Measurements from ENCODE around the gene CYP3A7.
"Not testable (repeated sequence)": the region's sequence is repeated elsewhere in the genome, so short reads cannot be mapped to it uniquely, and the experiment has no call there.

The CYP3A7 gene

GRCh38 chr7:99713995-99714570 lies 20.9 kb downstream of the CYP3A7 start:
- Histone ChIP-seq H3K27ac (no peak overlapping the region), H3K4me3 (no peak overlapping the region)

GRCh38 chr7:99709838-99710578 lies 25.0 kb downstream of the CYP3A7 start:
- no peak overlapping the region for H3K27ac ChIP-seq
- H3K4me3 ChIP-seq, result no peak overlapping the region

GRCh38 chr7:99709260-99709659 lies 25.7 kb downstream of the CYP3A7 start:
- no peak overlapping the region for H3K27ac ChIP-seq
- no peak overlapping the region for H3K4me3 ChIP-seq

- H3K27ac ChIP-seq, result no peak overlapping the region
Observed at GRCh38 chr7:99707096-99707495, 27.9 kb downstream of the CYP3A7 start.

GRCh38 chr7:99699946-99700345 lies 35.0 kb downstream of the CYP3A7 start:
- H3K27ac ChIP-seq, result peak overlapping the region in 1 of 21 experiments; percentile 30
- H3K4me3 ChIP-seq, result no peak overlapping the region

More at GRCh38 chr7:99707096-99707495, 27.9 kb downstream of the CYP3A7 start:
- no peak overlapping the region for H3K4me3 ChIP-seq

- not testable (repeated sequence) for H3K4me3 ChIP-seq
- peak overlapping the region in 1 of 21 experiments; percentile 30 for H3K27ac ChIP-seq
Observed at GRCh38 chr7:99698867-99699730, 35.9 kb downstream of the CYP3A7 start.

GRCh38 chr7:99694912-99695304 lies 40.1 kb downstream of the CYP3A7 start:
- Histone ChIP-seq H3K4me3 (no peak overlapping the region), H3K27ac (no peak overlapping the region)

- Histone ChIP-seq H3K4me3 (no peak overlapping the region), H3K27ac (no peak overlapping the region)
Observed at GRCh38 chr7:99694201-99694911, 40.6 kb downstream of the CYP3A7 start.

- Histone ChIP-seq H3K4me3 (no peak overlapping the region), H3K27ac (peak overlapping the region in 1 of 21 experiments; percentile 15)
Observed at GRCh38 chr7:99693427-99694200, 41.4 kb downstream of the CYP3A7 start.

GRCh38 chr7:99693100-99693426 lies 41.9 kb downstream of the CYP3A7 start:
- H3K27ac ChIP-seq, result peak overlapping the region in 1 of 21 experiments; percentile 15
- H3K4me3 ChIP-seq, result no peak overlapping the region

- not testable (repeated sequence) for H3K27ac ChIP-seq, H3K4me3 ChIP-seq
Observed at GRCh38 chr7:99692563-99692962, 42.4 kb downstream of the CYP3A7 start.

- not testable (repeated sequence) for H3K27ac ChIP-seq, H3K4me3 ChIP-seq
Observed at GRCh38 chr7:99691658-99692057, 43.3 kb downstream of the CYP3A7 start.

GRCh38 chr7:99690918-99691317 lies 44.1 kb downstream of the CYP3A7 start:
- H3K27ac ChIP-seq, H3K4me3 ChIP-seq: not testable (repeated sequence)

GRCh38 chr7:99685871-99686608 lies 49.0 kb downstream of the CYP3A7 start:
- H3K27ac ChIP-seq, H3K4me3 ChIP-seq: not testable (repeated sequence)

GRCh38 chr7:99685129-99685758 lies 49.8 kb downstream of the CYP3A7 start:
- Histone ChIP-seq H3K27ac (no peak overlapping the region), H3K4me3 (no peak overlapping the region)

- Histone ChIP-seq H3K27ac (peak within 1 kb of the TSS in 7 of 21 experiments; percentile 6 to 59 (median 38)), H3K4me3 (peak within 1 kb of the TSS in 5 of 7 experiments; percentile 8 to 18 (median 14))
Observed at GRCh38 chr7:99679400-99680191, 55.4 kb downstream of the CYP3A7 start, which contains the start of gene CYP3A5. TSS of gene CYP3A5 (minus strand) at chr7:99679996. CDS start at chr7:99679896, 100 bp downstream.

GRCh38 chr7:99679032-99679399 lies 56.0 kb downstream of the CYP3A7 start:
- Histone ChIP-seq H3K27ac (peak overlapping the region in 6 of 21 experiments; percentile 6 to 59 (median 42)), H3K4me3 (peak overlapping the region in 4 of 7 experiments; percentile 8 to 18 (median 12))
